HUES48 (cell line): ENCODE data around the gene SUCLG2.

Experiments
- H3K27ac ChIP-seq: one replicate; pipeline ENCODE4 v1.7.0; 2013; ENCODE audit warnings: low read depth, low read length, inconsistent platforms
- H3K27me3 ChIP-seq: 2 replicates; pipeline ENCODE4 v1.6.1; 2013; ENCODE audit warnings: mild to moderate bottlenecking, low read length; ENCODE audit not compliant: control insufficient read depth, insufficient read depth
- H3K36me3 ChIP-seq: 2 replicates; pipeline ENCODE4 v1.6.1; 2013; ENCODE audit warnings: low read length; ENCODE audit not compliant: control insufficient read depth, insufficient read depth
- H3K4me1 ChIP-seq: 2 replicates; pipeline ENCODE4 v1.6.1; 2013; ENCODE audit warnings: mild to moderate bottlenecking, low read length; ENCODE audit not compliant: control insufficient read depth, insufficient read depth
- H3K4me3 ChIP-seq: 2 replicates; pipeline ENCODE4 v1.5.1; 2013; ENCODE audit warnings: mild to moderate bottlenecking, low read depth, low read length
- H3K9ac ChIP-seq: 2 replicates; pipeline ENCODE4 v1.6.1; 2013; ENCODE audit warnings: mild to moderate bottlenecking, low read depth, low read length, moderate library complexity
- H3K9me3 ChIP-seq: 2 replicates; pipeline ENCODE4 v1.6.1; 2013; ENCODE audit warnings: low read length; ENCODE audit not compliant: control insufficient read depth, insufficient read depth

Gene SUCLG2

DNA sequence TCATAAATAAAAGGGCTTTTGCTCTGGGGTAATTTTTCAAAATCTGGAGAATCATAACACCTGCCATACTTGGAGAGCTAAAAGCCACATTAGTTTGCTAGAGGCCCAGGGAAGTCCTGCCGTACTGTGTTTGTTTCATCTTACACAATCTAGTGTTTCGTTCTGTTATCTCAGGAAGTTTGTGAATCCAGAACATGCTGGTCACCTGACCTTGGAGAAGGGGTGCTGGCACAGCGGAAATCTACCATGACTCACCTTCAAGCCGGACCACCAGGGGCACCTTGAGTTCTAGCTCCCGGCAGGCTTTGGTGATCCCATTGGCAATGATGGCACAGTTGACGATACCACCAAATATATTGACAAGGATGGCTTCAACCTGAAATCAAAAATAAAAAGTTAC is 253.9 kb downstream of the SUCLG2 start:
- Histone ChIP-seq H3K4me3 (no peak overlapping the region), H3K36me3 (peaks cover 3% of the 10 kb centered on the region; the same call in 1 of the 2 replicates), H3K9me3 (no peaks in the 10 kb centered on the region), H3K27me3 (no peaks in the 10 kb centered on the region), H3K4me1 (no peaks in the 10 kb centered on the region), H3K27ac (no peak overlapping the region), H3K9ac (no peak overlapping the region)

DNA sequence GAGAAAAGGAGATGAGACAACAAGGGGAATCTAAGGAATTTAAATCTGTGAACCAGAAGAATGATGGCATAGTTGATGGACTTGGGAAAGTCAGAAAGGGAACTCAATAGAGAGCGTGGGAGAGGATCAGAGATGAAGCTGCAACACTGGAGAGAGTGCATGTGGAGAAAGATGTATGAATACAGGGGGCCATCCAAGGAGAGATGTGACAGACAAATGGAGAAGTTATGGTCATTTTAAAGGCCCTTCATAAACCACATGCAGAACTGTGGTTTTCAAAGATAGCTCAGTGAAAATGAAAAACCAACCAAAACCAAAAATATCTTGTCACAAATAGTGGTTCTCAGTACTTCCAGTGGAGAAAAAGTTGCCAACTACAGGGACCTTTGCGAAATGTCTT is 265.2 kb downstream of the SUCLG2 start:
- Histone ChIP-seq H3K9ac (no peak overlapping the region), H3K36me3 (peaks cover 4% of the 10 kb centered on the region; the same call in 1 of the 2 replicates), H3K27ac (no peak overlapping the region), H3K9me3 (peaks cover 5% of the 10 kb centered on the region), H3K4me1 (no peaks in the 10 kb centered on the region), H3K27me3 (no peaks in the 10 kb centered on the region), H3K4me3 (no peak overlapping the region)

DNA sequence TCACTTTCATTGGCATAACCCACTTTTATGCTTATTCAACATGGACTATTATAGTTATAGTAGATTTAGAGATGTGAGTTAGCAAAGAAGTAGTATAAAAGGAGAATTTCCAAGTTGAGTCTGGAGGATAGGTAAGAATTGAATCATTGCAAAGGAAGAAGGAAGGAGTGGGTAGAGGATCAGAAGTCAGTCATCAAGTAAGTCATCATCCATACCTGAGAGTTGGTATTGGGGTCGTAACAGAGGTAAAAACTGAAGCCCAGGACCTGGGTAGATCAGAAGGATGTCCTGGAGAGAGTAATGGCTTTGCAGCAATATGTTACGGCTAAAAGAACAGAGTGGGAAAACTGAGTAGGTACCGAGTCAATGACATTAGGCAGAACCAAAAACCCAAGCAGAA is 265.7 kb downstream of the SUCLG2 start:
- no peak overlapping the region for H3K9ac ChIP-seq
- H3K27ac ChIP-seq = no peak overlapping the region
- peaks cover 4% of the 10 kb centered on the region; the same call in 1 of the 2 replicates for H3K36me3 ChIP-seq
- H3K4me3 ChIP-seq = no peak overlapping the region
- no peaks in the 10 kb centered on the region for H3K27me3 ChIP-seq
- H3K4me1 ChIP-seq = no peaks in the 10 kb centered on the region
- H3K9me3 ChIP-seq = peaks cover 5% of the 10 kb centered on the region

DNA sequence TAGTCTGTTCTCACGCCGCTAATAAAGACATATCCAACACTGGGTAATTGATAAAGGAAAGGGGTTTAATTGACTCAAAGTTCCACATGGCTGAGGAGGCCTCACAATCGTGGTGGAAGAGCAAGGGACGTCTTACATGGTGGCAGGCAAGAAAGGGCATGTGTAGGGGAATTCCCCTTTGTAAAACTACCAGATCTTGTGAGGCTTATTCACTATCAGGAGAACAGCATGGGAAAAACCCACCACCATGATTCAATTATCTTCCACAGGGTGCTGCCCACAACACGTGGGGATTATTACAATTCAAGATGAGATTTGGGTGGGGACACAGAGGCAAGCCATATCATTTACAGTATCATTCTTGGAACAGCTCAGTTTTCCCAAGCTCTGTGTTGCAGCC is 268.0 kb downstream of the SUCLG2 start:
- Histone ChIP-seq H3K36me3 (no peaks in the 10 kb centered on the region), H3K9me3 (no peaks in the 10 kb centered on the region), H3K9ac (no peak overlapping the region), H3K4me1 (no peaks in the 10 kb centered on the region), H3K27ac (no peak overlapping the region), H3K27me3 (no peaks in the 10 kb centered on the region), H3K4me3 (no peak overlapping the region)

DNA sequence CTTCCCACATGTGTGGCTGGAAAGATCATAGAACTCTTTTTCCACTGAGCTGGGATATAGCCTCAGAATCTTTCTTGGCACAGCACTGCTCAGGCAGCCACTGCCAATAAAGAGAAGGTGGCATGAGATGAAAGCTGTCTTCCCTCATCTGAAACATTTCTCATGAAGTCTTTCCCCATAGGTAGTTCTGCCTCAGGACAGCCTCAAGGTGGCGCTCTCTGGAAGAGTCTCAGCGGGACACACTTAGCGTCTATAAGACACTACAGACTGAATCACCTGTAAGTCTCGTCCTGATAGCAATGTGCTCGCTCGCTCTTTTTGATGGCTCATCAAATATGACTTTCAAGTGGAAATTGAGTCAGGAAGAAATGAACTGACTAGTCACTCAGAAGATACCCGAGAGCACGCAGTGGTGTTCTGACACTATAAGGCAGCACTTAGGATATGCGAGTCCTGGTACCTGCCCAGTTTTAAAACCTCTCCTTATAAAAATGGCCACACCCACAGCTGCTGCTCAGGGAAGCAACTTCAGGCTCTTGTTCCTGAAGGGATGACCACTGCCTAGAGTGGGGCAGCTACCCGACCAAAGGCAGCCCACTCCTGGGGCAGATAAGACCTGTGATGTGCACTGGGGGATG is 269.5 kb downstream of the SUCLG2 start:
- no peaks in the 10 kb centered on the region for H3K27me3 ChIP-seq
- H3K9ac ChIP-seq = no peak overlapping the region
- H3K9me3 ChIP-seq = no peaks in the 10 kb centered on the region
- no peaks in the 10 kb centered on the region for H3K4me1 ChIP-seq
- no peaks in the 10 kb centered on the region for H3K36me3 ChIP-seq
- no peak overlapping the region for H3K27ac ChIP-seq
- H3K4me3 ChIP-seq = no peak overlapping the region

DNA sequence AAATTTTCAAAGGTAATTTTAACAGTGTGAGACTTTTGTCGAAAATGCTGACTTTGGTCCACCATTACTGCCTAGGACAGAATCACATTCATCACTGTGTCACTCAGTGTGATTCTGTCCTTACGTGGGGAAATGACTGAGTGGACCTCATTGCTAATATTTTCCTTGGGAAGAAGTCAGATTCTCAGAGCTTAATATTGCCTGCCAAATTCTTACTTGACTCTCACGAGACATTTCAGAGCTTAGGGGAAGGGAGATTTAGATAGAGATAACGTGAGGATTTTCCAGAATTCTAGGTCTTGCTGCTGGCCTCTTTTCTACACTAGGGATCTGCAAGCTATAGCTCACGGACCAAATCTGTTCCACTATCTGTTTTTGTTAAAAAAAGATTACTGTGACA is 270.4 kb downstream of the SUCLG2 start:
- Histone ChIP-seq H3K9ac (no peak overlapping the region), H3K9me3 (no peaks in the 10 kb centered on the region), H3K27me3 (no peaks in the 10 kb centered on the region), H3K27ac (no peak overlapping the region), H3K4me1 (no peaks in the 10 kb centered on the region), H3K4me3 (no peak overlapping the region), H3K36me3 (no peaks in the 10 kb centered on the region)

DNA sequence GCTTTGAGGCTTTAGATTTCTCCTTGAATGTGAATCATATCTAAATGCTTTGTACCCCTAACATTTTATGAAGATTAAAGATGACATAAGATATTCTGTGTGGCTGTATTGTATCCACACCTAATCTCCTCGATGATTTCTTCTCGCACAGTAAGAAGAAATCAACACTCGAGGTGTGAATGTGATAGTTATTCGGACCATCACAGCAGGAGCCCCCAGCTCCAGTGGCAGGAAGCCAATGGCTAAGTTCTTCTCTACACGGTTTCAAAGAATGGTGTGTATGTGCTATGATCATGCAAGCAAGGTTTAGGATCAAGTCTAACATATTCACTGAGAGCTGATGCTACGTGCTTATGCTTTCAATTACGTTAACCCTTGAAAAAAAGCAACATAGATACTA is 271.0 kb downstream of the SUCLG2 start:
- H3K27ac ChIP-seq = no peak overlapping the region
- H3K4me3 ChIP-seq = no peak overlapping the region
- no peaks in the 10 kb centered on the region for H3K9me3 ChIP-seq
- no peaks in the 10 kb centered on the region for H3K4me1 ChIP-seq
- H3K27me3 ChIP-seq = no peaks in the 10 kb centered on the region
- H3K36me3 ChIP-seq = no peaks in the 10 kb centered on the region
- H3K9ac ChIP-seq = no peak overlapping the region

DNA sequence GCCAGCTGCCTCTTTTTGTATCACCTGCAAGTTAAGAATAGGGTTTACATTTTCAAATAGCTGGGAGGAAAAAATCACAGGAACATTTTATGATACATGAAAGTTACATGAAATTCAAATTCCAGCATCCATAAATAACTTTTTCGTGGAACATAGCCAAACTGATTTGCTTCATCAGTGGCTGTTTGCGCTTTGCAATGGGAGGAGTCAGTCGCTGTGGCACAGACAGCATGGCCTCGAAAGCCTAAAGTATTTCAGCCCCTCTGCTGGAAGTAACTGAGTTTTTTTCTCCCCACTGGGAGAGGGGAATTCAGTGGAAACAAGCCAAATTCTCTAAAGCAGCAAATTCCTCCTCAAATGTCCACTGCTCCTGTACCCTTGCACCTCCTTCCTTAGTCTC is 271.9 kb downstream of the SUCLG2 start:
- no peak overlapping the region for H3K9ac ChIP-seq

DNA sequence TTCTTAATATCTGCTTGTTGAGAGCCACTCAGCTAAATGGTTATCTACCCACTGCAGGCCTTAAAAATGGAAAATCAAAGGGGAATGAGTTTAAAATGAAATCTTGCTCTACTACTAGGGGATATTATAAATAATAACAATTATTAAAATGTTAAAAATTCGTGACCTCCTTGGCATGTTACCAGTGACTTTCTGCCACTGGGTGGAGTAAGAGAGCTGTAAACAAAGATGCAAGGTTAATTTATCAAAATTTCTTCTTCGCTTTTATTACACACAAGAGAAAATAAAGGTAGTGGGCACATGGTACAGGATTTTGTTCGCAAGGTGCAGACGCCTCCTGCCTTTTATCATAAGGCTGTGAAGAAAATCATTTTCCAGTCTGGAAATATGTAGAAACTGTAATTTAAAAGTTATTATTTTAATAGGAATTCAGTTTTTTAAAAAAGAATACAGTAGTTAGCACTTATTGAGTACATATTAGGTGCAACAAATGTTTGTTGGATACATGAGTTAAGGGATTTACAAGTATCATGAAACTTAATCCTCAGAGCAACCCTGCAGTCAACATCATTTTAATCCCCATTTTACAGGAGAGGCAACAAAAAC is 272.6 kb downstream of the SUCLG2 start:
- Histone ChIP-seq H3K27me3 (no peaks in the 10 kb centered on the region), H3K4me3 (no peak overlapping the region), H3K36me3 (no peaks in the 10 kb centered on the region), H3K9me3 (no peaks in the 10 kb centered on the region), H3K4me1 (no peaks in the 10 kb centered on the region), H3K27ac (no peak overlapping the region), H3K9ac (no peak overlapping the region)

More for the DNA sequence above, 271.9 kb downstream of the SUCLG2 start:
- H3K36me3 ChIP-seq = no peaks in the 10 kb centered on the region
- H3K27ac ChIP-seq = no peak overlapping the region
- no peaks in the 10 kb centered on the region for H3K4me1 ChIP-seq
- H3K9me3 ChIP-seq = no peaks in the 10 kb centered on the region
- no peaks in the 10 kb centered on the region for H3K27me3 ChIP-seq
- H3K4me3 ChIP-seq = no peak overlapping the region

DNA sequence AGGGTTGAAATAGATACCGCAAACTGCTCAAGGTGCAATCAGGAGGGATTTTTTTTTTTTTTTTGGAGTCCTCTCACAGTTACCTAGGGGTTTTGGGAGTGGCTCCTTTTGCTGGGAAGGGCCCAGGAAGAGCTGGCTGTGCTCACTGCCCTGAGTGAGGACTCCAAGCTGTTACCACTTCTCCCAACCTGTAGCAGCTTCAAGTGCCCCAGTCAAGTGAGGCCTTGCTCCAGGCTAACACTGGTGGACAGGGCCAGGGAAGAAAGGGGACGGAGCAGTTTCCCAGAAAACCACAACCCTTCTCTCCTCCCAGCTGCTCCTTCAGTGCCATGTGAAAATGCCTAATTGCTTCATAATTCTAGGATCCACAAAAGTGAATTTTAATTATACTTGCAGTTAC is 274.3 kb downstream of the SUCLG2 start:
- Histone ChIP-seq H3K4me3 (no peak overlapping the region), H3K9ac (no peak overlapping the region), H3K9me3 (no peaks in the 10 kb centered on the region), H3K36me3 (no peaks in the 10 kb centered on the region), H3K4me1 (no peaks in the 10 kb centered on the region), H3K27me3 (no peaks in the 10 kb centered on the region), H3K27ac (no peak overlapping the region)

DNA sequence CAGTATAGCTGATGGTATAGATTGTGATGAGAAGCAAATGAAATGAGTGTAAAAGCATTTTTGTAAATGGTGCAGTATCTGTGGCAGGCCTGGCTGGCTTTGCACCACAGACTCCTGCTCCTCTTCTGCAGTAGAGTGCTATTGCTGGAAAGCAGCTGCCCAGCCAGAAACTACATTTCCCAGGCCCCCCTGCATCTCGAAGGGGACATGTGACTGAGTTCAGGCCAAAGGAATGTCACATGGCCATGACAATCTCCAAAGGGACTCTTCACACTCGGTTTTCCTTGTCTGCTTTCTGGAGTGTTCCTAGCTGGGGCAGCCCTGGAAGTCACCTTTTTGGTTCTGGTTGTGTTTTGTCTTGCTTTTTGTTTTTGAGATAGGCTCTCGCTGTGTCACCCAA is 277.1 kb downstream of the SUCLG2 start:
- H3K9ac ChIP-seq = no peak overlapping the region
- H3K27me3 ChIP-seq = no peaks in the 10 kb centered on the region
- H3K4me1 ChIP-seq = no peaks in the 10 kb centered on the region
- H3K36me3 ChIP-seq = no peaks in the 10 kb centered on the region
- no peak overlapping the region for H3K27ac ChIP-seq
- no peak overlapping the region for H3K4me3 ChIP-seq
- no peaks in the 10 kb centered on the region for H3K9me3 ChIP-seq
